HepG2 (cell line): ENCODE measurements around the gene ZCCHC3. TPM values are rescaled to one million over a fixed set of nuclear protein-coding genes. Genes with fewer than 3 reads are reported as not detected.

Source experiments
- CBX1 ChIP-seq: IDR thresholded peaks from one replicate; pipeline ENCODE4 v1.6.1; 2016; ENCODE audit warnings: antibody characterized with exemption, low read depth
- CREBL2 ChIP-seq: sonication (generic); formaldehyde crosslinking; IDR thresholded peaks from 2 replicates; pipeline ENCODE4 v1.8.1; 2023; ENCODE audit warnings: missing genetic modification reagents, mild to moderate bottlenecking, borderline replicate concordance
- DR1 ChIP-seq: sonication (generic); formaldehyde crosslinking; IDR thresholded peaks from 2 replicates; pipeline ENCODE4 v1.8.0; 2021; ENCODE audit warnings: mild to moderate bottlenecking, missing genetic modification reagents, inconsistent platforms
- ELK4 ChIP-seq: sonication (generic); formaldehyde crosslinking; IDR thresholded peaks from 2 replicates; pipeline ENCODE4 v1.9.0; 2021; ENCODE audit warnings: missing genetic modification reagents, borderline replicate concordance
- GMEB2 ChIP-seq: IDR thresholded peaks from 2 replicates; pipeline ENCODE4 v1.6.1; 2016; ENCODE audit warnings: missing biosample characterization, missing genetic modification reagents, low read depth
- HNRNPLL ChIP-seq: fragments of 200-400 bp; formaldehyde crosslinking; IDR thresholded peaks from 2 replicates; pipeline ENCODE4 v1.6.1; 2017; ENCODE audit warnings: mild to moderate bottlenecking, low read depth, low read length; ENCODE audit not compliant: poor library complexity, severe bottlenecking
- KLF16 ChIP-seq, 2 experiments: sonication (generic) in 1 of 2; formaldehyde crosslinking in 1 of 2; IDR thresholded peaks; 2 replicates each; pipeline versions ENCODE4 v1.6.1 to v1.8.0; 2016 to 2023; ENCODE audit warnings: missing genetic modification reagents in 2 of 2, missing compliant biosample characterization in 1 of 2
- MIER2 ChIP-seq: IDR thresholded peaks from 2 replicates; pipeline ENCODE4 v1.6.1; 2016; ENCODE audit warnings: missing biosample characterization, missing genetic modification reagents
- MTERF4 ChIP-seq: sonication (generic); formaldehyde crosslinking; IDR thresholded peaks from 2 replicates; pipeline ENCODE4 v1.8.0; 2023; ENCODE audit warnings: mild to moderate bottlenecking, missing genetic modification reagents
- MXI1 ChIP-seq: IDR thresholded peaks from 3 replicates; pipeline ENCODE4 v1.6.1; 2012; ENCODE audit warnings: low read depth, low read length, inconsistent platforms, borderline replicate concordance
- NCOR1 ChIP-seq: fragments of 200-600 bp; sonication (generic); IDR thresholded peaks from 2 replicates; pipeline ENCODE4 v1.7.0; 2017; ENCODE audit warnings: antibody characterized with exemption, low read length, borderline replicate concordance
- NFYC ChIP-seq: IDR thresholded peaks from 2 replicates; pipeline ENCODE4 v1.6.1; 2016; ENCODE audit warnings: missing genetic modification reagents, missing compliant biosample characterization
- PBX2 ChIP-seq: IDR thresholded peaks from 2 replicates; pipeline ENCODE4 v1.6.1; 2016; ENCODE audit warnings: control low read depth
- PRPF4 ChIP-seq: fragments of 200-400 bp; formaldehyde crosslinking; IDR thresholded peaks from 2 replicates; pipeline ENCODE4 v1.6.1; 2016; ENCODE audit warnings: low read length, low read depth; ENCODE audit not compliant: poor library complexity, severe bottlenecking
- SETDB1 ChIP-seq: sonication (generic); formaldehyde crosslinking; IDR thresholded peaks from 2 replicates; pipeline ENCODE4 v1.5.1; 2020; ENCODE audit warnings: missing genetic modification reagents, mild to moderate bottlenecking, borderline replicate concordance
- ZFP62 ChIP-seq: sonication (generic); formaldehyde crosslinking; IDR thresholded peaks from 2 replicates; pipeline ENCODE4 v1.4.0; 2020; ENCODE audit warnings: missing genetic modification reagents
- ZNF292 ChIP-seq: sonication (generic); formaldehyde crosslinking; IDR thresholded peaks from 2 replicates; pipeline ENCODE4 v1.8.1; 2022; ENCODE audit warnings: mild to moderate bottlenecking, low read depth, missing genetic modification reagents, borderline replicate concordance
- ZNF343 ChIP-seq: sonication (generic); formaldehyde crosslinking; IDR thresholded peaks from 2 replicates; pipeline ENCODE4 v1.4.0; 2020; ENCODE audit warnings: mild to moderate bottlenecking, missing genetic modification reagents
- ZNF746 ChIP-seq: sonication (generic); formaldehyde crosslinking; IDR thresholded peaks from 2 replicates; pipeline ENCODE4 v1.8.0; 2022; ENCODE audit warnings: mild to moderate bottlenecking, missing genetic modification reagents
- ZNF775 ChIP-seq: sonication (generic); formaldehyde crosslinking; IDR thresholded peaks from 2 replicates; pipeline ENCODE4 v1.4.0; 2020; ENCODE audit warnings: missing genetic modification reagents, mild to moderate bottlenecking, moderate library complexity, borderline replicate concordance
- polyA plus RNA-seq, 8 experiments: library from polyadenylated mRNA; depleted of rRNA in 3 of 8; stranded (reverse) in 7 of 8; unstranded in 1 of 8; fragments of >200 nt; fragmentation: Illumina TruSeq in 4 of 8; extraction: Trizol in 4 of 8; gene quantifications; 2 replicates each; pipeline versions ENCODE4 v1.2.1 to v1.2.3, GENCODE V29; 2011 to 2016; ENCODE audit warnings: low read depth in 4 of 8, missing spikeins in 1 of 8, mixed read lengths in 1 of 8; ENCODE audit not compliant: insufficient read depth in 1 of 8
- total RNA-seq, 5 experiments: library from RNA; depleted of rRNA; stranded (reverse); fragments of >200 nt; fragmentation: Illumina TruSeq; extraction: Trizol; gene quantifications; 2 replicates each; pipeline ENCODE4 v1.2.3, GENCODE V29; 2016; ENCODE audit warnings: low read depth in 1 of 5

The ZCCHC3 gene
- total and polyA plus RNA-seq, 2 of the 13 experiments (the other 11 are each of a cell fraction or from before 2014, with no cell fraction given): 46.6 to 63.0 TPM

- TF ChIP-seq GMEB2: 0 out of 2 replicates have a peak, but pooled peaks have one; percentile 13
- no peak for TF ChIP-seq CBX1
- no peak; the same call in 1 of the 2 replicates for TF ChIP-seq ZNF775 (CRISPR knock-in tag)
- TF ChIP-seq NCOR1: peak; percentile 30; the same call in 1 of the 2 replicates
- TF ChIP-seq ZNF343 (CRISPR knock-in tag): 0 out of 2 replicates have a peak, but pooled peaks have one; percentile 82
- TF ChIP-seq NFYC (CRISPR knock-in tag): peak; percentile 87
- TF ChIP-seq PBX2 (CRISPR knock-in tag): peak; percentile 70
- TF ChIP-seq MIER2: peak; percentile 24; the same call in 1 of the 2 replicates
- TF ChIP-seq PRPF4: no peak
- TF ChIP-seq HNRNPLL: peak; percentile 16
- peak; percentile 48 for TF ChIP-seq ZNF292
- no peak for TF ChIP-seq SETDB1 (CRISPR knock-in tag)
- TF ChIP-seq CREBL2: no peak
- no peak for TF ChIP-seq ZFP62 (CRISPR knock-in tag)
- peak; percentile 59; the same call in 2 of the 3 replicates for TF ChIP-seq MXI1
- TF ChIP-seq ZNF746: peak; percentile 98
- peak; percentile 71; the same call in 1 of the 2 replicates for TF ChIP-seq DR1 (CRISPR knock-in tag)
- TF ChIP-seq KLF16 (CRISPR knock-in tag; IDR thresholded peaks at IDR 0.05): peak in 1 of 2 experiments; percentile 35; a peak in 2 of 4 replicates
- no peak for TF ChIP-seq ELK4 (CRISPR knock-in tag)
- TF ChIP-seq MTERF4 (CRISPR knock-in tag): 0 out of 2 replicates have a peak, but pooled peaks have one; percentile 48
These were observed 12.7 kb downstream of the ZCCHC3 start (continued) for GRCh38 chr20:309841-310644.
